ENCODE results near the gene N4BP2. TPM values are rescaled to one million over a fixed set of nuclear protein-coding genes. Genes with fewer than 3 reads are reported as not detected.

N4BP2 gene
- total and polyA plus RNA-seq, 2 of the 8 experiments (the other 6 are each of a cell fraction or from before 2014, with no cell fraction given), result 4.4 to 44.7 TPM

GRCh38 chr4:40124690-40125089 lies 68.0 kb downstream of the N4BP2 start:
- ChIA-PET POLR2A (ENCODE audit: partially characterized antibody) (no interaction called here), CTCF (ENCODE audit: partially characterized antibody) (no interaction called here)
- Histone ChIP-seq H3K79me1 (ENCODE audit: low read depth, low read length) (no peaks in the 10 kb centered on the region; the same call in 1 of the 2 replicates), H2BK12ac (ENCODE audit: low read depth, low read length) (no peak overlapping the region), H4K5ac (ENCODE audit: insufficient read length, low read depth, low read length) (no peak overlapping the region), H3K56ac (replicated peaks; ENCODE audit: insufficient read length, low read depth, low read length) (no peak overlapping the region), H3K27ac (ENCODE audit: low read depth, low read length) (no peak overlapping the region), H2AK5ac (ENCODE audit: low read depth, low read length) (no peak overlapping the region), H3K4me1 (replicated peaks in 1 of 4; ENCODE audit: control insufficient read depth in 3 of 4, insufficient read depth in 4 of 4, low read length in 3 of 4) (peaks cover 0 to 3% (median 0%) of the 10 kb centered on the region in 4 experiments; a peak in 2 of 7 replicates), H3K23ac (ENCODE audit: insufficient read length) (no peak overlapping the region), H3K27me3 (replicated peaks in 1 of 4; ENCODE audit: control insufficient read depth in 3 of 4, extremely low read depth in 1 of 4, insufficient read depth in 3 of 4, low read length in 3 of 4) (no peaks in the 10 kb centered on the region), H2AFZ (ENCODE audit: low read length) (no peak overlapping the region), H3K14ac (ENCODE audit: insufficient read length) (no peak overlapping the region), H3K4me3 (ENCODE audit: extremely low read depth in 1 of 4, insufficient read depth in 2 of 4, low read depth in 3 of 4, low read length in 4 of 4) (no peak overlapping the region), H3K4me2 (ENCODE audit: insufficient read depth in 1 of 2, low read depth in 2 of 2, low read length in 2 of 2) (no peak overlapping the region), H3K18ac (ENCODE audit: extremely low read depth, low read length) (no peak overlapping the region), H2BK20ac (ENCODE audit: low read length) (no peak overlapping the region), H3K9ac (replicated peaks in 1 of 4; ENCODE audit: extremely low read depth in 1 of 4, low read depth in 3 of 4, low read length in 3 of 4) (no peak overlapping the region), H3K4ac (replicated peaks; ENCODE audit: insufficient read length, low read depth, low read length) (no peak overlapping the region), H2BK15ac (ENCODE audit: low read length) (no peak overlapping the region), H4K8ac (ENCODE audit: extremely low read depth, insufficient read depth, low read length) (no peak overlapping the region), H3K23me2 (ENCODE audit: low read depth, low read length) (no peaks in the 10 kb centered on the region), H4K91ac (replicated peaks; ENCODE audit: insufficient read length, low read length) (no peak overlapping the region), H4K20me1 (replicated peaks in 1 of 2; ENCODE audit: control insufficient read depth in 1 of 2, insufficient read depth in 2 of 2, low read length in 2 of 2) (peaks cover 0 to 1% of the 10 kb centered on the region in 2 experiments), H2BK5ac (ENCODE audit: low read depth, low read length) (no peak overlapping the region), H3K9me3 (ENCODE audit: insufficient read depth in 2 of 2, low read depth in 1 of 2, low read length in 1 of 2) (no peaks in the 10 kb centered on the region), H3K36me3 (ENCODE audit: control insufficient read depth in 2 of 4, insufficient read depth in 4 of 4, low read length in 3 of 4) (peaks cover 0 to 45% (median 10%) of the 10 kb centered on the region in 4 experiments; a peak in 4 of 8 replicates), H2BK120ac (replicated peaks; ENCODE audit: low read depth, low read length) (no peak overlapping the region), H3K79me2 (ENCODE audit: control insufficient read depth in 1 of 2, insufficient read depth in 2 of 2, low read length in 2 of 2) (no peaks in the 10 kb centered on the region)
- FAIRE-seq (no peak), DNase-seq (ENCODE audit: low read depth in 1 of 2, low spot score in 2 of 2) (no peak)
- TF ChIP-seq, protein P1, sequence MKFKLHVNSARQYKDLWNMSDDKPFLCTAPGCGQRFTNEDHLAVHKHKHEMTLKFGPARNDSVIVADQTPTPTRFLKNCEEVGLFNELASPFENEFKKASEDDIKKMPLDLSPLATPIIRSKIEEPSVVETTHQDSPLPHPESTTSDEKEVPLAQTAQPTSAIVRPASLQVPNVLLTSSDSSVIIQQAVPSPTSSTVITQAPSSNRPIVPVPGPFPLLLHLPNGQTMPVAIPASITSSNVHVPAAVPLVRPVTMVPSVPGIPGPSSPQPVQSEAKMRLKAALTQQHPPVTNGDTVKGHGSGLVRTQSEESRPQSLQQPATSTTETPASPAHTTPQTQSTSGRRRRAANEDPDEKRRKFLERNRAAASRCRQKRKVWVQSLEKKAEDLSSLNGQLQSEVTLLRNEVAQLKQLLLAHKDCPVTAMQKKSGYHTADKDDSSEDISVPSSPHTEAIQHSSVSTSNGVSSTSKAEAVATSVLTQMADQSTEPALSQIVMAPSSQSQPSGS (IDR thresholded peaks at IDR 0.05; ENCODE audit: low read length), result no peak
- TF ChIP-seq SIX5 (IDR thresholded peaks at IDR 0.05; ENCODE audit: low read depth, low read length), result no peak
- no peak for TF ChIP-seq TEAD4 (IDR thresholded peaks at IDR 0.05; ENCODE audit: low read depth, low read length)
- no peak for TF ChIP-seq SP1 (IDR thresholded peaks at IDR 0.05; ENCODE audit: low read depth, low read length)
- no peak for TF ChIP-seq GTF2F1 (IDR thresholded peaks at IDR 0.05; ENCODE audit: borderline replicate concordance, low read depth, low read length)
- no peak for TF ChIP-seq CHD2 (IDR thresholded peaks at IDR 0.05; ENCODE audit: low read length)
- TF ChIP-seq, protein P2, sequence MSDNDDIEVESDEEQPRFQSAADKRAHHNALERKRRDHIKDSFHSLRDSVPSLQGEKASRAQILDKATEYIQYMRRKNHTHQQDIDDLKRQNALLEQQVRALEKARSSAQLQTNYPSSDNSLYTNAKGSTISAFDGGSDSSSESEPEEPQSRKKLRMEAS (IDR thresholded peaks at IDR 0.05), result no peak
- TF ChIP-seq RFX5 (IDR thresholded peaks at IDR 0.05; ENCODE audit: borderline replicate concordance, low read depth, low read length), result no peak
- no peak for TF ChIP-seq TAF7 (optimal IDR thresholded peaks at IDR 0.05; ENCODE audit: borderline replicate concordance, low read depth, low read length)
- no peak for TF ChIP-seq SUZ12 (IDR thresholded peaks at IDR 0.05; ENCODE audit: low read length)
